Nephron (organoid): Measurements from ENCODE around the gene C4orf51.

Experiments used
- H3K27ac Mint-ChIP-seq, 3 experiments: 2 replicates each; pipeline ENCODE4 v1.8.0; 2020; ENCODE audit warnings: mixed read lengths in 3 of 3, mild to moderate bottlenecking in 2 of 3, moderate library complexity in 1 of 3
- H3K27me3 Mint-ChIP-seq: 2 replicates; pipeline ENCODE4 v1.8.0; 2021; ENCODE audit warnings: low read depth, mild to moderate bottlenecking, moderate library complexity, mixed read lengths
- H3K36me3 Mint-ChIP-seq: 2 replicates; pipeline ENCODE4 v1.8.0; 2020; ENCODE audit warnings: low read depth, mixed read lengths
- H3K4me1 Mint-ChIP-seq: 2 replicates; pipeline ENCODE4 v1.8.0; 2020; ENCODE audit warnings: mixed read lengths
- H3K4me3 Mint-ChIP-seq, 3 experiments: 2 replicates each; pipeline ENCODE4 v1.8.0; 2020; ENCODE audit warnings: mild to moderate bottlenecking in 3 of 3, mixed read lengths in 3 of 3, moderate library complexity in 2 of 3
- H3K9me3 Mint-ChIP-seq: 2 replicates; pipeline ENCODE4 v1.8.0; 2020; ENCODE audit warnings: mixed read lengths
- CTCF ChIP-seq, 3 experiments: fragments of 200-600 bp; sonication (generic); IDR thresholded peaks; one replicate each; pipeline ENCODE4 v1.5.0; 2021; ENCODE audit warnings: antibody characterized with exemption in 3 of 3; ENCODE audit not compliant: unreplicated experiment in 3 of 3

The C4orf51 gene

GRCh38 chr4:145694929-145695328 lies 15.0 kb downstream of the C4orf51 start:
- no peak for TF ChIP-seq CTCF (IDR thresholded peaks at IDR 0.05; ENCODE audit: unreplicated experiment in 3 of 3)
- peaks cover 16% of the 10 kb centered on the region for H3K9me3 Mint-ChIP-seq
- H3K27me3 Mint-ChIP-seq, result no peaks in the 10 kb centered on the region
- H3K4me3 Mint-ChIP-seq, result no peak overlapping the region
- H3K4me1 Mint-ChIP-seq, result no peaks in the 10 kb centered on the region
- H3K36me3 Mint-ChIP-seq, result peaks cover 7% of the 10 kb centered on the region
- no peak overlapping the region for H3K27ac Mint-ChIP-seq

GRCh38 chr4:145697332-145697731 lies 17.4 kb downstream of the C4orf51 start:
- Mint-ChIP-seq H3K36me3 (peaks cover 7% of the 10 kb centered on the region), H3K27me3 (peaks cover 4% of the 10 kb centered on the region), H3K4me1 (no peaks in the 10 kb centered on the region), H3K9me3 (peaks cover 16% of the 10 kb centered on the region), H3K4me3 (no peak overlapping the region), H3K27ac (no peak overlapping the region)
- TF ChIP-seq CTCF (IDR thresholded peaks at IDR 0.05; ENCODE audit: unreplicated experiment in 3 of 3), result no peak

- Mint-ChIP-seq H3K27me3 (peaks cover 4% of the 10 kb centered on the region), H3K27ac (no peak overlapping the region), H3K4me3 (no peak overlapping the region), H3K4me1 (no peaks in the 10 kb centered on the region), H3K36me3 (peaks cover 7% of the 10 kb centered on the region), H3K9me3 (peaks cover 16% of the 10 kb centered on the region)
- TF ChIP-seq CTCF (IDR thresholded peaks at IDR 0.05; ENCODE audit: unreplicated experiment in 3 of 3), result no peak
Observed at GRCh38 chr4:145698507-145698906, 18.6 kb downstream of the C4orf51 start.

- no peak overlapping the region for H3K4me3 Mint-ChIP-seq
- H3K4me1 Mint-ChIP-seq, result no peaks in the 10 kb centered on the region
- peak overlapping the region in 1 of 3 experiments; percentile 17 for H3K27ac Mint-ChIP-seq
- TF ChIP-seq CTCF (IDR thresholded peaks at IDR 0.05; ENCODE audit: unreplicated experiment in 3 of 3), result no peak
- H3K9me3 Mint-ChIP-seq, result peaks cover 5% of the 10 kb centered on the region
- H3K27me3 Mint-ChIP-seq, result peaks cover 4% of the 10 kb centered on the region
- H3K36me3 Mint-ChIP-seq, result no peaks in the 10 kb centered on the region
Observed at GRCh38 chr4:145703850-145704497, 24.0 kb downstream of the C4orf51 start.

- Mint-ChIP-seq H3K9me3 (peaks cover 28% of the 10 kb centered on the region), H3K4me3 (no peak overlapping the region), H3K36me3 (no peaks in the 10 kb centered on the region), H3K4me1 (no peaks in the 10 kb centered on the region), H3K27ac (peak overlapping the region in 1 of 3 experiments; percentile 24), H3K27me3 (no peaks in the 10 kb centered on the region)
- TF ChIP-seq CTCF (IDR thresholded peaks at IDR 0.05; ENCODE audit: unreplicated experiment in 3 of 3), result no peak
Observed at GRCh38 chr4:145709336-145709735, 29.4 kb downstream of the C4orf51 start.

GRCh38 chr4:145709843-145710242 lies 29.9 kb downstream of the C4orf51 start:
- no peaks in the 10 kb centered on the region for H3K36me3 Mint-ChIP-seq
- no peak overlapping the region for H3K4me3 Mint-ChIP-seq
- H3K9me3 Mint-ChIP-seq, result peaks cover 28% of the 10 kb centered on the region
- peak overlapping the region in 1 of 3 experiments; percentile 24 for H3K27ac Mint-ChIP-seq
- no peaks in the 10 kb centered on the region for H3K27me3 Mint-ChIP-seq
- TF ChIP-seq CTCF (IDR thresholded peaks at IDR 0.05; ENCODE audit: unreplicated experiment in 3 of 3), result no peak
- H3K4me1 Mint-ChIP-seq, result no peaks in the 10 kb centered on the region
